ENCODE data around the gene FHDC1. TPM values are rescaled to one million over a fixed set of nuclear protein-coding genes. Genes with fewer than 3 reads are reported as not detected.

Gene FHDC1
- total RNA-seq, 4 donors from 2014 or later: 0.29 to 0.52 (median 0.45) TPM

DNA sequence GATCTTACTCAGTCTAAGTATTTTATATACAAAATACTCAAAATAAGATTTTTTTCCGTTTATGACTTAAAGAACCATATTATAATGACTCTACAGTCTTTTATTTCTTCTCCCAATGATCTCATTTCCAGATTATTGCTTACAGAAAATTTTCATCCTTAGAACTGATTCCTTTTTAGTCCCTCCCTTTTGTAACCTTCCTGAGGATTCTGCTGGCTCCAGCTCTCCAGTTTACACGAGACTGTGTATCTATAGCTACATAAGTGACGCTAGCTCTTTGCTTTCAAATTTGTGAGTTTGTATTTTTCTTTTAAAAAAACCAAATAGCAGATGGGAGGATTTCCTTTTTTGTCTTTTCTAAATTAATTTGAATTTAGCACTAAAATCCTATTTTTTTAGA lies 24.0 kb downstream of the FHDC1 start:
- TF ChIP-seq POLR2A (IDR thresholded peaks at IDR 0.05) (no peak), CTCF (IDR thresholded peaks at IDR 0.05 in 4 of 5, conservative IDR thresholded peaks at IDR 0.05 in 1 of 5) (no peak)
- in situ Hi-C loops (cut with MboI; ENCODE audit: low sequenced_read_pairs in 4 of 4): no loop called here

GRCh38 chr4:152961014-152961772 lies 25.1 kb downstream of the FHDC1 start:
- no peak for ATAC-seq
- in situ Hi-C loops (cut with MboI; ENCODE audit: low sequenced_read_pairs in 4 of 4): no loop called here
- Histone ChIP-seq H3K27ac (no peak overlapping the region), H3K9me3 (no peaks in the 10 kb centered on the region), H3K4me3 (no peak overlapping the region), H3K36me3 (no peaks in the 10 kb centered on the region), H3K4me1 (no peaks in the 10 kb centered on the region), H3K27me3 (no peaks in the 10 kb centered on the region)
- no peak for DNase-seq
- intact Hi-C loops (cut with DNase I; ENCODE audit: low total_unique reads): no loop called here
- TF ChIP-seq CTCF (IDR thresholded peaks at IDR 0.05 in 4 of 5, conservative IDR thresholded peaks at IDR 0.05 in 1 of 5): no peak

More for the DNA sequence above, 24.0 kb downstream of the FHDC1 start:
- Histone ChIP-seq H3K4me3 (no peak overlapping the region), H3K36me3 (no peaks in the 10 kb centered on the region), H3K27ac (no peak overlapping the region), H3K27me3 (no peaks in the 10 kb centered on the region), H3K4me1 (no peaks in the 10 kb centered on the region), H3K9me3 (no peaks in the 10 kb centered on the region)
- ATAC-seq (no peak), DNase-seq (no peak)
- intact Hi-C loops (cut with DNase I; ENCODE audit: low total_unique reads): no loop called here

- TF ChIP-seq CTCF (IDR thresholded peaks at IDR 0.05 in 4 of 5, conservative IDR thresholded peaks at IDR 0.05 in 1 of 5) (no peak), POLR2A (IDR thresholded peaks at IDR 0.05) (no peak)
- Histone ChIP-seq H3K27me3 (no peaks in the 10 kb centered on the region), H3K27ac (no peak overlapping the region), H3K9me3 (no peaks in the 10 kb centered on the region), H3K4me3 (no peak overlapping the region), H3K36me3 (no peaks in the 10 kb centered on the region), H3K4me1 (no peaks in the 10 kb centered on the region)
- intact Hi-C loops (cut with DNase I; ENCODE audit: low total_unique reads): no loop called here
- DNase-seq (no peak), ATAC-seq (no peak)
- in situ Hi-C loops (cut with MboI; ENCODE audit: low sequenced_read_pairs in 4 of 4): no loop called here
Measured at GRCh38 chr4:152961773-152962115, 25.6 kb downstream of the FHDC1 start.

DNA sequence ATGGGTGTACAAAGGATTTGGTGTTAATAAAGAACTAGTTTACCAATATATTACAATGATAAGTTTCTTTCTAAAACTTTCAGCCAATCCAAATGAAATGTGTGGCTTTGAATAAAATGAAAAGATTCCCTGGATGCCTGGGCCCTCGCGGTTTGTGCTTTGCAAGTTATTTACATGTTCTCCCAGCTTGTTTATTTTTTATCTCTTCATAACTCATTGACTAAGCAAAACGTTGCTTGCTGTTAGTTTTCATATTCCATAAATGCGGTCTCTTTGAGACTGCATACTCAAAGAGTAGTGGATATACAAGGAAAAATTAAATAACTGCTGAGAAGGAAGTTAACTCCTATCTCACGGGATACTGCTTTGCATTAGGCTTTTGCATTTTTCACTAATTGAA lies 26.0 kb downstream of the FHDC1 start:
- intact Hi-C loops (cut with DNase I; ENCODE audit: low total_unique reads): no loop called here
- no peak for DNase-seq
- Histone ChIP-seq H3K36me3 (no peaks in the 10 kb centered on the region), H3K4me1 (no peaks in the 10 kb centered on the region), H3K9me3 (no peaks in the 10 kb centered on the region), H3K27ac (no peak overlapping the region), H3K27me3 (no peaks in the 10 kb centered on the region), H3K4me3 (no peak overlapping the region)
- in situ Hi-C loops (cut with MboI; ENCODE audit: low sequenced_read_pairs in 4 of 4): no loop called here
- no peak for TF ChIP-seq POLR2A (IDR thresholded peaks at IDR 0.05)
- no peak for TF ChIP-seq CTCF (IDR thresholded peaks at IDR 0.05 in 4 of 5, conservative IDR thresholded peaks at IDR 0.05 in 1 of 5)
- no peak for ATAC-seq

- Histone ChIP-seq H3K4me1 (no peaks in the 10 kb centered on the region), H3K36me3 (no peaks in the 10 kb centered on the region), H3K27ac (no peak overlapping the region), H3K9me3 (no peaks in the 10 kb centered on the region), H3K27me3 (no peaks in the 10 kb centered on the region), H3K4me3 (no peak overlapping the region)
- no peak for ATAC-seq
- in situ Hi-C loops (cut with MboI; ENCODE audit: low sequenced_read_pairs in 4 of 4) (no loop called here), intact Hi-C loops (cut with DNase I; ENCODE audit: low total_unique reads) (no loop called here)
- no peak for DNase-seq
- no peak for TF ChIP-seq CTCF (IDR thresholded peaks at IDR 0.05 in 4 of 5, conservative IDR thresholded peaks at IDR 0.05 in 1 of 5)
- TF ChIP-seq POLR2A (IDR thresholded peaks at IDR 0.05): no peak
Measured at GRCh38 chr4:152964335-152964734, 28.2 kb downstream of the FHDC1 start.

All from gastrocnemius medialis (tissue), 4 donors.